ENCODE results near the gene C10orf95.

DNA sequence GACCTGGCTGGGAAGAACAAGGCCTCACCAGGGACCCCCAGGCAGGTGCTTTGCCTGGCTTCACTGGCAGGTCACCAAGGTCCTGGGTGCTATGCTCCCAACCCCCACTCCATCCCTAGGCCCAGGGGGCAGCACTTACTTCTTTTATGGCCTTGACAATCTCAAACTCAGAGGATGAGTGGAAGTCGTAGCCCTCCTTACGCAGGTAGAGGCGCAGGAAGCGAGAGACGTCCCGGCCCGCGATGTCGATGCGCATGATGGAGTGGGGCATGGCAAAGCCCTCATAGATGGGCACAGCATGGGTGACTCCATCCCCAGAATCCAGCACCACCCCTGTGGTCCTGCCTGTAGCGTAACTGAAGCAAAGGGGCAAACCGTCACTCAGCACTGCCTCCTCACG is 32.7 kb upstream of the C10orf95 start:
- TF ChIP-seq, protein P1, sequence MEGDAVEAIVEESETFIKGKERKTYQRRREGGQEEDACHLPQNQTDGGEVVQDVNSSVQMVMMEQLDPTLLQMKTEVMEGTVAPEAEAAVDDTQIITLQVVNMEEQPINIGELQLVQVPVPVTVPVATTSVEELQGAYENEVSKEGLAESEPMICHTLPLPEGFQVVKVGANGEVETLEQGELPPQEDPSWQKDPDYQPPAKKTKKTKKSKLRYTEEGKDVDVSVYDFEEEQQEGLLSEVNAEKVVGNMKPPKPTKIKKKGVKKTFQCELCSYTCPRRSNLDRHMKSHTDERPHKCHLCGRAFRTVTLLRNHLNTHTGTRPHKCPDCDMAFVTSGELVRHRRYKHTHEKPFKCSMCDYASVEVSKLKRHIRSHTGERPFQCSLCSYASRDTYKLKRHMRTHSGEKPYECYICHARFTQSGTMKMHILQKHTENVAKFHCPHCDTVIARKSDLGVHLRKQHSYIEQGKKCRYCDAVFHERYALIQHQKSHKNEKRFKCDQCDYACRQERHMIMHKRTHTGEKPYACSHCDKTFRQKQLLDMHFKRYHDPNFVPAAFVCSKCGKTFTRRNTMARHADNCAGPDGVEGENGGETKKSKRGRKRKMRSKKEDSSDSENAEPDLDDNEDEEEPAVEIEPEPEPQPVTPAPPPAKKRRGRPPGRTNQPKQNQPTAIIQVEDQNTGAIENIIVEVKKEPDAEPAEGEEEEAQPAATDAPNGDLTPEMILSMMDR (IDR thresholded peaks at IDR 0.05), result no peak
- TF ChIP-seq TAF1 (IDR thresholded peaks at IDR 0.05; ENCODE audit: borderline replicate concordance, low read depth, low read length) (no peak), GATA2 (CRISPR knock-in tag; IDR thresholded peaks at IDR 0.05) (no peak), TCF12 (IDR thresholded peaks at IDR 0.05) (no peak), GABPA (IDR thresholded peaks at IDR 0.05; ENCODE audit: low read depth) (no peak)

Measured in SK-N-SH (cell line).